HG03469 (cell line): ENCODE measurements around the gene IFFO2.

Source experiments
- ATAC-seq: cut with Tn5 transposase; IDR thresholded peaks from one replicate; pipeline ENCODE4 v1.9.1; 2021; ENCODE audit warnings: mild to moderate bottlenecking, moderate library complexity, moderate number of reproducible peaks; ENCODE audit not compliant: unreplicated experiment

Gene IFFO2

GRCh38 chr1:18951818-18952391, 4.6 kb downstream of the IFFO2 start:
- no peak for ATAC-seq

GRCh38 chr1:18951416-18951815, 5.1 kb downstream of the IFFO2 start:
- ATAC-seq = no peak

GRCh38 chr1:18950401-18951026, 6.0 kb downstream of the IFFO2 start:
- no peak for ATAC-seq

GRCh38 chr1:18949686-18950400, 6.6 kb downstream of the IFFO2 start:
- ATAC-seq = no peak

GRCh38 chr1:18948913-18949685, 7.4 kb downstream of the IFFO2 start:
- no peak for ATAC-seq

- no peak for ATAC-seq
Observed at GRCh38 chr1:18948048-18948912, 8.2 kb downstream of the IFFO2 start.

GRCh38 chr1:18947570-18947969, 8.9 kb downstream of the IFFO2 start:
- no peak for ATAC-seq

GRCh38 chr1:18946550-18947381, 9.7 kb downstream of the IFFO2 start:
- no peak for ATAC-seq

GRCh38 chr1:18945401-18945849, 11.1 kb downstream of the IFFO2 start:
- ATAC-seq = no peak

GRCh38 chr1:18944810-18945209, 11.7 kb downstream of the IFFO2 start:
- no peak for ATAC-seq

GRCh38 chr1:18943914-18944572, 12.4 kb downstream of the IFFO2 start:
- no peak for ATAC-seq

GRCh38 chr1:18943162-18943561, 13.3 kb downstream of the IFFO2 start:
- ATAC-seq = no peak

GRCh38 chr1:18942340-18942739, 14.1 kb downstream of the IFFO2 start:
- no peak for ATAC-seq

- no peak for ATAC-seq
Observed at GRCh38 chr1:18941221-18942141, 15.0 kb downstream of the IFFO2 start.

GRCh38 chr1:18940303-18941020, 16.0 kb downstream of the IFFO2 start:
- ATAC-seq = no peak

GRCh38 chr1:18939398-18940302, 16.8 kb downstream of the IFFO2 start:
- ATAC-seq = no peak
